HUES64 (cell line): Measurements from ENCODE around the gene CASP10.
"Not testable (repeated sequence)": the region's sequence is repeated elsewhere in the genome, so short reads cannot be mapped to it uniquely, and the experiment has no call there.

Experiments used
- H3K27ac ChIP-seq: 2 replicates; pipeline ENCODE4 v1.7.0; 2013; ENCODE audit warnings: low read depth, low read length, inconsistent platforms
- H3K27me3 ChIP-seq: 2 replicates; pipeline ENCODE4 v1.6.1; 2013; ENCODE audit warnings: mild to moderate bottlenecking, low read length; ENCODE audit not compliant: insufficient read depth
- H3K36me3 ChIP-seq: 2 replicates; pipeline ENCODE4 v1.6.1; 2013; ENCODE audit warnings: mild to moderate bottlenecking, low read length; ENCODE audit not compliant: insufficient read depth
- H3K4me1 ChIP-seq: 2 replicates; pipeline ENCODE4 v1.6.1; 2013; ENCODE audit warnings: mild to moderate bottlenecking, low read length, moderate library complexity; ENCODE audit not compliant: insufficient read depth
- H3K4me3 ChIP-seq: 2 replicates; pipeline ENCODE4 v1.5.1; 2013; ENCODE audit warnings: mild to moderate bottlenecking, low read length, moderate library complexity
- H3K9ac ChIP-seq: 2 replicates; pipeline ENCODE4 v1.6.1; 2013; ENCODE audit warnings: mild to moderate bottlenecking, low read depth, low read length
- H3K9me3 ChIP-seq: 2 replicates; pipeline ENCODE4 v1.6.1; 2013; ENCODE audit warnings: low read depth, low read length; ENCODE audit not compliant: insufficient read depth
- WGBS: fragments of 150-250, 120-280 bp; methylation state at CpG from one replicate; pipeline ENCODE4 v1.1.7; 2013; ENCODE audit warnings: missing lambda C conversion rate; 5-methylcytosine and 5-hydroxymethylcytosine counted together

Gene CASP10

GRCh38 chr2:201149064-201149820 lies 33.7 kb upstream of the CASP10 start:
- H3K9ac ChIP-seq, result no peak overlapping the region
- no peak overlapping the region for H3K4me3 ChIP-seq
- 94% methylated on average over 2 of the region's 2 CpGs for WGBS
- H3K27me3 ChIP-seq, result no peaks in the 10 kb centered on the region
- no peaks in the 10 kb centered on the region for H3K9me3 ChIP-seq
- no peaks in the 10 kb centered on the region for H3K36me3 ChIP-seq
- peaks cover 10% of the 10 kb centered on the region; the same call in 1 of the 2 replicates for H3K4me1 ChIP-seq
- H3K27ac ChIP-seq, result no peak overlapping the region

GRCh38 chr2:201149821-201150165 lies 33.1 kb upstream of the CASP10 start:
- not testable (repeated sequence) for H3K4me3 ChIP-seq

DNA sequence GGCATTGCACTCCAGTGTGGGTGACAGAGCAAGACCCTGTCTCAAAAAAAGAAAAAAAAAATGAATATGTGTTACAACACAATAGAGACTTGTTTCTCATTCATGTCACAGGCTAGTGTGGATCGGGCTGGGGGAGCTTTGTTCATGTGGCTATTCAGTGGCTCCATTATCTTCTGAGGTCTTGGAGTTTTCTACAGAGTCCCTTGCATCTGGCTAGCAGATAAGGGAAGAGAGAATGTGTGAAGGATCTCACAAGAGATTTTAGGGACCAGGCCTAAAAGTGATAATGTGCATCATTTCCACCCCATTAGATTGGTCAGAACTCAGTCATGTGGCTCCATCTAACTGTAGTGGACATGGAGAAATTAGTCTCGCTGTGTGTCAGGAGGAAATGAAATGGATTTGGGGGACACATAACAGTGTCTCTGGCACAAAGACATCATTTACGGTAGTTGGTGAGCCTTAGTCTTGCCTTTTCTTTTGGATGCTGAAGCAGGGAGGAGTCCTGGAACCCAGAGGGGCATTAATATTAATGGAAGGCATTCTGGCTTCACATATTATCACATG lies 32.4 kb upstream of the CASP10 start:
- Histone ChIP-seq H3K36me3 (no peaks in the 10 kb centered on the region), H3K27me3 (no peaks in the 10 kb centered on the region), H3K4me3 (no peak overlapping the region), H3K9ac (no peak overlapping the region), H3K27ac (no peak overlapping the region), H3K4me1 (peaks cover 10% of the 10 kb centered on the region; the same call in 1 of the 2 replicates), H3K9me3 (no peaks in the 10 kb centered on the region)
- 95% methylated on average over 3 of the region's 3 CpGs for WGBS

More at GRCh38 chr2:201149821-201150165, 33.1 kb upstream of the CASP10 start:
- WGBS, result 91% methylated on average over 7 of the region's 8 CpGs
- H3K4me1 ChIP-seq, H3K27ac ChIP-seq, H3K9ac ChIP-seq, H3K9me3 ChIP-seq, H3K27me3 ChIP-seq, H3K36me3 ChIP-seq: not testable (repeated sequence)

GRCh38 chr2:201151127-201151981 lies 31.6 kb upstream of the CASP10 start:
- Histone ChIP-seq H3K9me3 (no peaks in the 10 kb centered on the region), H3K4me1 (peaks cover 10% of the 10 kb centered on the region), H3K27ac (no peak overlapping the region; the same call in 1 of the 2 replicates), H3K36me3 (no peaks in the 10 kb centered on the region), H3K27me3 (no peaks in the 10 kb centered on the region), H3K9ac (no peak overlapping the region), H3K4me3 (no peak overlapping the region)
- 92% methylated on average over 5 of the region's 8 CpGs for WGBS

GRCh38 chr2:201152517-201152916 lies 30.4 kb upstream of the CASP10 start:
- no peaks in the 10 kb centered on the region for H3K36me3 ChIP-seq
- H3K9me3 ChIP-seq, result no peaks in the 10 kb centered on the region
- no peak overlapping the region for H3K9ac ChIP-seq
- WGBS, result 96% methylated on average over 1 of the region's 1 CpG
- H3K4me3 ChIP-seq, result no peak overlapping the region
- no peak overlapping the region for H3K27ac ChIP-seq
- no peaks in the 10 kb centered on the region for H3K27me3 ChIP-seq
- H3K4me1 ChIP-seq, result peaks cover 10% of the 10 kb centered on the region

DNA sequence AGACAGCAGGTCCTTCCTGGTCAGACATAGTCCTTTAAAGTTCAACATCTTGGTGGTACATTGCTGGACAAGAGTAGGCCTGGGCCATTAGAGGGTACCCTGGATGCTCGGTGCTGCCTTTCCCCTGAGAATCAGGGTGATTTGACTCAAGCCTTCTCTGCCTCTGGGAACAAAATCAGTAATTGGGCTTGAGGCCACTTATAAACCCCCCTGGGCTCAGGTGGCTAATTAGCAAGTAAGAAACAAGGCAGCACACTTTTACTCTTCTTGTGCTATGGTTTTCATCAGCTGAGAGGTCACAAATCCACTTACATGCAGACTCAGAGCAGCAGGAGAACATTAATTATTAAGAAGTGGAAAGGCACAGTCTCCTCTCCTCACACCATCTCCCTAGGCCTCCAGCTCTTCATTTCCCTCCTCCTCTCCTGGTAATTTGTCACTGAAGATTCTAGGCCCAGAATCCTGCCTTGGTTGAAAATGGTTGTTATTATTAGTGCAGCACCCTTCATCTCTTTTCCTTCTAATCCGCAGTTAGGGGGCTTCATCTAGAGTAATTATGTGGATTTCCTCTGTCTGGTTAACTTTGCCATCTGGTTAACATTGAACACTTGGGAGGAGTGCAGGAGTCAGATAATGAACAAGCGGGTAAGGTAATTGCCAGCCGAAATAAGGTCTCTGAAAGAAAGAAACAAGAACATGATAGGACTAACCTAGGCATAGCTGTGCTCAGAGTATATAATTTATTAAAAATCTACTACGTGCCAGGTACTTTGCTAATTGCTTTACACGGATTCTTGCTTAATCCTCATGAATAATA lies 29.7 kb upstream of the CASP10 start:
- Histone ChIP-seq H3K27ac (no peak overlapping the region), H3K36me3 (no peaks in the 10 kb centered on the region), H3K4me3 (no peak overlapping the region), H3K9ac (no peak overlapping the region), H3K27me3 (no peaks in the 10 kb centered on the region), H3K9me3 (no peaks in the 10 kb centered on the region), H3K4me1 (peaks cover 13% of the 10 kb centered on the region)
- WGBS, result 96% methylated on average over 6 of the region's 6 CpGs

- H3K9ac ChIP-seq, result no peak overlapping the region
- H3K4me3 ChIP-seq, result no peak overlapping the region
- no peaks in the 10 kb centered on the region for H3K36me3 ChIP-seq
- 95% methylated on average over 9 of the region's 9 CpGs for WGBS
- peaks cover 5% of the 10 kb centered on the region for H3K4me1 ChIP-seq
- no peaks in the 10 kb centered on the region for H3K27me3 ChIP-seq
- H3K27ac ChIP-seq, result no peak overlapping the region
- no peaks in the 10 kb centered on the region for H3K9me3 ChIP-seq
These were observed 28.1 kb upstream of the CASP10 start for GRCh38 chr2:201154615-201155399.

GRCh38 chr2:201156036-201156435 lies 26.9 kb upstream of the CASP10 start:
- Histone ChIP-seq H3K4me1 (peaks cover 5% of the 10 kb centered on the region), H3K27me3 (no peaks in the 10 kb centered on the region), H3K9ac (no peak overlapping the region), H3K27ac (no peak overlapping the region), H3K9me3 (no peaks in the 10 kb centered on the region), H3K36me3 (0 out of 2 replicates have a peak, but pooled peaks cover 3% of the 10 kb centered on the region), H3K4me3 (no peak overlapping the region)
- WGBS, result 82% methylated on average over 6 of the region's 6 CpGs

DNA sequence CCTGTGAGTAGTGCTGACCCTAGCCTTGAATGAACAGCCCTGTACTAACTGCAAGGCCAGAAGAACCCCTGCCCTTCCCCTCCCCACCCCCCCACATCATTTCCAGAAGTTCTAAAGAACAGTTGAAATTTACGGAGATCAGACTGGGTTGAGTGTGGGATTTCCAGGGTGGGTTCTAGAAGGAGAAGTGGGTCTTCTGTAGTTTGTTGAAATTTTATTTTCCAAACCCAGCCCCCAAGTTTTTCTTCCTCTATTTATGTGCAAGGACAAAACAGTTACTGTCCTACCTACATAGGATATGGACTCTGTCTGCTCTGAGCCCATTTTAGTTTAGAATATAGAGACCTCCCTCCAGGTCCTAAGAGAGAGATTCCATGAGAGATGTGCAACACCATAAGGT lies 26.3 kb upstream of the CASP10 start:
- H3K9me3 ChIP-seq, result no peaks in the 10 kb centered on the region
- no peak overlapping the region for H3K27ac ChIP-seq
- H3K9ac ChIP-seq, result no peak overlapping the region
- H3K27me3 ChIP-seq, result no peaks in the 10 kb centered on the region
- peaks cover 5% of the 10 kb centered on the region for H3K4me1 ChIP-seq
- WGBS, result no CpG with 5 or more reads among the region's 1 CpG
- H3K36me3 ChIP-seq, result 0 out of 2 replicates have a peak, but pooled peaks cover 3% of the 10 kb centered on the region
- H3K4me3 ChIP-seq, result no peak overlapping the region

DNA sequence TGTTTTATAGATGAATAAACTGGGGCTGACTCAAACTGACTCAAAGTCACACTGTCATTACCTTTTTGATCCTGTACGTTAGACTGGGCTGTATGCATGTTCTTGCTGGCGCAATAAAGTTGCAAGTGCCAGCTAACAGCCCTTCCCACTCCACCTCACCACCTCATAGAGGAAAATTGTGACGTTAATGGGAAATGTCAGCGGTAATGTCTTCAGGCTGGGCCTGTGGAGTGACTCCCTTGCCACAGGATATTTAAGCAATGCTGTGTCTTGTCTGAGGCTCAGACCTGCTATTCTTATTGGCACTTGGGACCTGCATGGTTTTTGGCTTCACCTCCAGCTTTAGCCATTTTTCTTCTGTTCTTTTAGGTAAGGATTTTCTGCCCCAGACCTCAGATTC lies 25.2 kb upstream of the CASP10 start:
- 92% methylated on average over 4 of the region's 4 CpGs for WGBS
- H3K9ac ChIP-seq, result peak overlapping the region; percentile 41; the same call in 1 of the 2 replicates
- H3K36me3 ChIP-seq, result 0 out of 2 replicates have a peak, but pooled peaks cover 4% of the 10 kb centered on the region
- H3K9me3 ChIP-seq, result no peaks in the 10 kb centered on the region
- H3K27me3 ChIP-seq, result no peaks in the 10 kb centered on the region
- no peak overlapping the region for H3K27ac ChIP-seq
- H3K4me1 ChIP-seq, result peaks cover 5% of the 10 kb centered on the region
- H3K4me3 ChIP-seq, result no peak overlapping the region
